Activated T-cell treated with anti-CD3 and anti-CD28 coated beads, Interleukin-2, amount 50 U/mL, for 72 hours (primary cell): Measurements from ENCODE around the gene RNU4-1. TPM values are rescaled to one million over a fixed set of nuclear protein-coding genes. Genes with fewer than 3 reads are reported as not detected.
"Not testable (repeated sequence)": the region's sequence is repeated elsewhere in the genome, so short reads cannot be mapped to it uniquely, and the experiment has no call there.

ENCODE experiments used
- ATAC-seq, 2 donors: fragments of 150-1000 bp; cut with Tn5 transposase; replicated peaks in 1 of 2; 2 replicates each; pipeline ENCODE4 v1.10.0; 2021; ENCODE audit warnings: moderate library complexity in 2 of 2, mild to moderate bottlenecking in 1 of 2
- DNase-seq, 2 donors: peaks; one replicate each; pipeline ENCODE4 v3.0.0; 2021 to 2022; ENCODE audit warnings: mixed read lengths in 1 of 2
- H3K27ac Mint-ChIP-seq: one replicate; pipeline ENCODE4 v1.8.0; 2022; ENCODE audit warnings: mild to moderate bottlenecking, moderate library complexity, mixed read lengths
- H3K27me3 Mint-ChIP-seq: one replicate; pipeline ENCODE4 v1.8.0; 2022; ENCODE audit warnings: low read depth, mixed read lengths
- H3K36me3 Mint-ChIP-seq, 2 donors: one replicate each; pipeline ENCODE4 v1.8.0; 2022; ENCODE audit warnings: mixed read lengths in 2 of 2, mild to moderate bottlenecking in 1 of 2; ENCODE audit not compliant: insufficient read depth in 2 of 2
- H3K4me1 Mint-ChIP-seq: one replicate; pipeline ENCODE4 v1.8.0; 2022; ENCODE audit warnings: low read depth, mixed read lengths
- H3K4me3 Mint-ChIP-seq, 2 donors: one replicate each; pipeline ENCODE4 v1.8.0; 2022; ENCODE audit warnings: mild to moderate bottlenecking in 2 of 2, mixed read lengths in 2 of 2, moderate library complexity in 2 of 2
- H3K9me3 Mint-ChIP-seq, 2 donors: one replicate each; pipeline ENCODE4 v1.8.0; 2022; ENCODE audit warnings: mixed read lengths in 2 of 2
- total RNA-seq, 2 donors: library from RNA; stranded (reverse); gene quantifications; one replicate each; pipeline ENCODE4 v1.2.3, GENCODE V29; 2022

The RNU4-1 gene
- total RNA-seq = 1,000 to 10,000 TPM; 1,839 to 2,627 TPM

DNA sequence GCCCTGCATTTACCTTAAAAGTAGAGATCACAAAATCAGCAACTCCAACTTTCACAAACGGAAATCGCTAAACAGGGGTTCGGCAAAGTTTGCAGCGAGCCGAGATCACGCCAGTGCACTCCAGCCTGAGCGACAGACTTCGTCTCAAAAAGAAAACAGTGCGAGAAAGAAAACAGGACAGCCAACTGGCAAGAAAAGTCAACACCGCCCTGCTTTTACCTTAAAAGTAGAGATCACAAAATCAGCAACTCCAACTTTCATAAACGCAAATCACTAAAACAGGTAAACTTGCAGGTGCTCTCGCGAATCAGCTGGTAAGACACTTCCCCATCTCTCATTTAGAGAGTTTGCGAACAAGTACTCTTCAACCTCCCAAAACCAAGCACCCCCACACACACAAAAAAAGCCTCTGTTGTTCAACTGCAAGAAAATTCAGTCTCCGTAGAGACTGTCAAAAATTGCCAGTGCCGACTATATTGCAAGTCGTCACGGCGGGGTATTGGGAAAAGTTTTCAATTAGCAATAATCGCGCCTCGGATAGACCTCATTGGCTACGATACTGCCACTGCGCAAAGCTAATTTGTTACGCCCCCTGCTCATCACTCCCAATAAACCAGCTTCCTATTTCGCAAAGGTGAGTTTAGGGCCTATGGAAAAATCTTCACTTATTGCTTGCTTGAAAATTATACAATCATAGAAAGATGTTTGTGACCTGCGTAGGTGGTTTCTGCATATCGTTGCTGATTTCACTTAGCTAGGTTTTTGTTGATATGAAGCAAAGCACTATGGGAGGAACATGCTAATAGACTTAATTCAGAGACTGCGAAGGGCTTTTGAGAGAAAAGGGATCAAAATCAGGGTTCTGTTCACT, at the start of gene RNU4-1:
Gene RNU4-1 (minus strand): TSS at position 577 of the 871 bp plus-strand sequence.
- no peak within 1 kb of the TSS for H3K4me3 Mint-ChIP-seq
- no peak within 1 kb of the TSS for H3K27ac Mint-ChIP-seq
- no peaks in the 10 kb centered on the region for H3K36me3 Mint-ChIP-seq
- ATAC-seq (peak; percentile 54 to 59), DNase-seq (peak; percentile 84 to 86)
- H3K27me3 Mint-ChIP-seq = no peaks in the 10 kb centered on the region
- H3K4me1 Mint-ChIP-seq = no peaks in the 10 kb centered on the region
- H3K9me3 Mint-ChIP-seq = no peaks in the 10 kb centered on the region

DNA sequence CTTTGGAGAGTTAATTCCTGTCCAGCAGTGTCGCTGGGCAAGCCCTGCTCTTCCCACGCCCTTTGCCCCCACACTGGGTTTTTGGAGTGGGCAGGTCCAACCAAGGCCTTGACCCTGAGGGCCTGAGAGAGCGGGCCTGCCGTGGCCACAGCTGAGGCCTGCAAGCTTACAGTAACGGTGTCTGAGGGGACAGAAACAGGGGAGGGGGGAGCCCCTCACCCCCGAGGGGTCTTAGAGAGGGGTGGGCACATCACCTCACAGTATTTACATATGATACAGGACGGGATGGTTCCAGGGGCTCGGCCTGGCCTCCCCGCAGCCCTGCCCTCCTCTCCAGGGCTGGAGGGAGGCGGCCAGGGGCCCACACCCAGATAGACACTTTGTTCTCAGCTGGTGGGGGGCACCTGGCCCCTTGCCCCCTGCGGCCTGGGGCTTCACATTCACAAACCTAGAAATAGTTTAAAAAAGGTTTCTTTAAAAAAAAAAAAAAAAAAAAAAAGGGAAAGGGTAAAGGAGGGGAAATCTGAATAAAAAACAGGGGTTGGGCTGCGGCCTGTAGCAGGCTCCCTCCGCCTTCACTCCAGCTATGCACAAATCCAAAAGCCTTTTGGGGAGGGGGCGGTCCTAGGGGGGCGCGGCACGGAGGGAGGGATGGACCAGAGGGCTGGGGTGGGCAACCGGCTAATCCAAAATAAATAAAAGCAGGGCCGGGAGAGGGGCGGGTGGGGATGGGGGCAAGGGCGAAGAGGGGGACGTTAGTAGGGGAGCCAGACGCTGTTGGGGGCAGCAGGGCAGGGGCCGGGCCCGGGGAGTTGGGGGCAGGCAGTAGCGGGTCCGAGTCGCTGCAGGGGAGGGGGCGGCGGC, 49.4 kb upstream of the RNU4-1 start:
- Mint-ChIP-seq H3K4me1 (no peaks in the 10 kb centered on the region), H3K27ac (no peak overlapping the region), H3K4me3 (no peak overlapping the region), H3K27me3 (peaks cover 7% of the 10 kb centered on the region), H3K9me3 (peaks cover 9 to 10% of the 10 kb centered on the region in 2 donors), H3K36me3 (peaks cover 10 to 11% of the 10 kb centered on the region in 2 donors)
- ATAC-seq (no peak), DNase-seq (no peak)

- Mint-ChIP-seq H3K27me3 (peaks cover 7% of the 10 kb centered on the region), H3K4me3 (no peak overlapping the region), H3K36me3 (peaks cover 12 to 20% of the 10 kb centered on the region in 2 donors), H3K27ac (no peak overlapping the region), H3K4me1 (no peaks in the 10 kb centered on the region), H3K9me3 (peaks cover 11 to 18% of the 10 kb centered on the region in 2 donors)
- ATAC-seq (no peak), DNase-seq (no peak)
Measured at GRCh38 chr12:120339256-120339655, 46.2 kb upstream of the RNU4-1 start.

DNA sequence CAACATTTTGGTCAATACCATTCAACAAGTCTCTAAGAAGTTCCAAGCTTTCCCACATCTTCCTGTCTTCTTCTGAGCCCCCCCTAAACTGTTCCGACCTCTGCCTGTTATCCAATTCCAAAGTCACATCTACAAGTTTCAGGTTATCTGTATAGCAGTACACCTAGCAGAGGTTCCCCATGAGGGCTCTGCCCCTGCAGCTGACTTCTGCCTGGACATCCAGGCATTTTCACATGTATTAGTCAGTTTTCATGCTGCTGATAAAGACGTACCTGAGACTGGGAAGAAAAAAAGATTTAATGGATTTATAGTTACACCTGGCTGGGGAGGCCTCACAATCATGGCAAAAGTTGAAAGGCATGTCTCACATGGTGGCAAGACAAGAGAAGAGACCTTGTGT, 44.7 kb upstream of the RNU4-1 start:
- Mint-ChIP-seq H3K36me3 (peaks cover 12 to 20% of the 10 kb centered on the region in 2 donors), H3K27me3 (peaks cover 7% of the 10 kb centered on the region), H3K9me3 (peaks cover 11 to 18% of the 10 kb centered on the region in 2 donors), H3K4me1 (no peaks in the 10 kb centered on the region), H3K27ac (no peak overlapping the region), H3K4me3 (no peak overlapping the region)
- ATAC-seq (no peak), DNase-seq (no peak)

- not testable (repeated sequence) for H3K27me3 Mint-ChIP-seq, ATAC-seq, DNase-seq, H3K4me3 Mint-ChIP-seq, H3K4me1 Mint-ChIP-seq, H3K27ac Mint-ChIP-seq
- H3K9me3 Mint-ChIP-seq = peaks cover 11 to 18% of the 10 kb centered on the region in 2 donors
- peaks cover 12 to 20% of the 10 kb centered on the region in 2 donors for H3K36me3 Mint-ChIP-seq
Measured at GRCh38 chr12:120336392-120336791, 43.4 kb upstream of the RNU4-1 start.

DNA sequence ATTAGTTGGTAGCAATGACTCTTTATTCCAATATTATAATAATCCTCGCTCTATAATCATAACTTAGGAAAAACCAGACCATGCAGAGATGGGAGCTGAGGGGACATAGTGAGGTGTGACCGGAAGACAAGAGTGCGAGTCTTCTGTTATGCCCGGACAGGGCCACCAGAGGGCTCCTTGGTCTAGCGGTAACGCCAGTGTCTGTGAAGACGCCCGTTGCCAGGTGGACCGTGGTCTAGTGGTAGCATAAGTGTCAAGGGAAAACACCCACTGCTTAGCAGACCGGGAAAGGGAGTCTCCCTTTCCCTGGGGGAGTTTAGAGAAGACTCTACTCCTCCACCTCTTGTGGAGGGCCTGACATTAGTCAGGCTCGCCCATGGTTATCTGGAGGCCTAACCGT, 42.4 kb upstream of the RNU4-1 start:
- peak; percentile 50 to 52 for DNase-seq
- peaks cover 12 to 20% of the 10 kb centered on the region in 2 donors for H3K36me3 Mint-ChIP-seq
- not testable (repeated sequence) for H3K27me3 Mint-ChIP-seq, H3K27ac Mint-ChIP-seq, ATAC-seq, H3K4me1 Mint-ChIP-seq, H3K4me3 Mint-ChIP-seq
- H3K9me3 Mint-ChIP-seq = peaks cover 11 to 18% of the 10 kb centered on the region in 2 donors

- Mint-ChIP-seq H3K36me3 (peaks cover 3 to 10% of the 10 kb centered on the region in 2 donors), H3K9me3 (peaks cover 2 to 9% of the 10 kb centered on the region in 2 donors), H3K27me3 (no peaks in the 10 kb centered on the region), H3K4me1 (no peaks in the 10 kb centered on the region), H3K4me3 (no peak overlapping the region), H3K27ac (no peak overlapping the region)
- ATAC-seq (no peak), DNase-seq (no peak)
Measured at GRCh38 chr12:120332523-120332922, 39.5 kb upstream of the RNU4-1 start.

- no peaks in the 10 kb centered on the region for H3K4me1 Mint-ChIP-seq
- no peak for ATAC-seq
- H3K27me3 Mint-ChIP-seq = no peaks in the 10 kb centered on the region
- H3K4me3 Mint-ChIP-seq = no peak overlapping the region
- DNase-seq = no peak
- peaks cover 1 to 8% of the 10 kb centered on the region in 2 donors for H3K36me3 Mint-ChIP-seq
- H3K27ac Mint-ChIP-seq = no peak overlapping the region
- peaks cover 2 to 7% of the 10 kb centered on the region in 2 donors for H3K9me3 Mint-ChIP-seq
Measured at GRCh38 chr12:120332041-120332440, 39.0 kb upstream of the RNU4-1 start.

DNA sequence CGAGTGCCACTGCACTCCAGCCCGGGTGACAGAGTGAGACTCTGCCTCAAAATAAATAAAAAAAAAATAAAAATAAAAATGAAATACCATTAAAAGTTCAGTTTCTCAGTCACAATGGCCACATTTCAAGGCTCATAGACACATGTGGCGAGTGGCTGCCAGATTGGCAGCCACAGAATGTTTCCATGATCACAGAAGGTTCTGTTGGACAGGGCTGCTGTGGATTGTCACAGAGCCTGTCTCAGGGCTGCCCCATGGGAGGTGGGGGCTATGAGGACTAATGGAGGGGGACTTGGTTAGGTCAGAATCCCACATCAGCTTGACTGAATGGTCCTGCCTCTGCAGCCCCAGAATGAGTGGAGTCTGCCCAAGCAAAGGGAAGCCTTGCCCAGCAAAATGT, 38.4 kb upstream of the RNU4-1 start:
- H3K36me3 Mint-ChIP-seq = peaks cover 1 to 5% of the 10 kb centered on the region in 2 donors
- peaks cover 2 to 4% of the 10 kb centered on the region in 2 donors for H3K9me3 Mint-ChIP-seq
- DNase-seq (no peak), ATAC-seq (no peak)
- H3K27ac Mint-ChIP-seq = no peak overlapping the region
- no peak overlapping the region for H3K4me3 Mint-ChIP-seq
- no peaks in the 10 kb centered on the region for H3K27me3 Mint-ChIP-seq
- peaks cover under 1% of the 10 kb centered on the region for H3K4me1 Mint-ChIP-seq

GRCh38 chr12:120328228-120328627, 35.2 kb upstream of the RNU4-1 start:
- no peak overlapping the region for H3K27ac Mint-ChIP-seq
- no peaks in the 10 kb centered on the region for H3K27me3 Mint-ChIP-seq
- ATAC-seq (no peak), DNase-seq (no peak)
- peaks cover 13% of the 10 kb centered on the region for H3K4me1 Mint-ChIP-seq
- no peak overlapping the region for H3K4me3 Mint-ChIP-seq
- H3K36me3 Mint-ChIP-seq = no peaks in the 10 kb centered on the region
- H3K9me3 Mint-ChIP-seq = no peaks in the 10 kb centered on the region

- DNase-seq = no peak
- no peaks in the 10 kb centered on the region for H3K9me3 Mint-ChIP-seq
- H3K36me3 Mint-ChIP-seq = no peaks in the 10 kb centered on the region
- no peaks in the 10 kb centered on the region for H3K27me3 Mint-ChIP-seq
- no peak within 1 kb of the TSS for H3K27ac Mint-ChIP-seq
- peaks cover 13% of the 10 kb centered on the region for H3K4me1 Mint-ChIP-seq
- H3K4me3 Mint-ChIP-seq = no peak within 1 kb of the TSS
- ATAC-seq = no peak
Measured at GRCh38 chr12:120327593-120327992, 34.6 kb upstream of the RNU4-1 start, which contains the start of gene PLA2G1B. TSS of gene PLA2G1B (minus strand) at chr12:120327779. CDS start at chr12:120327753, 26 bp downstream.

- Mint-ChIP-seq H3K36me3 (no peaks in the 10 kb centered on the region), H3K27me3 (no peaks in the 10 kb centered on the region), H3K4me1 (peaks cover 13% of the 10 kb centered on the region), H3K9me3 (no peaks in the 10 kb centered on the region), H3K4me3 (peak overlapping the region; percentile 87 to 92), H3K27ac (no peak overlapping the region)
- ATAC-seq (no peak), DNase-seq (no peak)
Measured at GRCh38 chr12:120324841-120325417, 31.9 kb upstream of the RNU4-1 start.

DNA sequence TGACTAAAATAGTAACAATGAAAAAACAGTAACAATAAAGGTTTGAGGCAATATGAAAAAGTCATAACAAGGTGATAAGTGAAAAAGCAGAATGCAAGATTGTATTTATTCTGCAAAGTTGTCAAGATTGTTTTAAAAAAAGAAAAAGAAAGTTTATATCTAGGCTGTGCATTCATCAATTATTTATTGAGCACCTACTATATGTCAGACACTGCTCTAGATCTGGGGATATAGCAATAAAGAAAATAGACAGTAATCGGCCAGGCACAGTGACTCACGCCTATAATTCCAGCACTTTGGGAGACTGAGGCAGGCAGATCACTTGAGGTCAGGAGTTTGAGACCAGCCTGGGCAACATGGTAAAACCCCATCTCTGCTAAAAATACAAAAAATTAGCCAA, 30.7 kb upstream of the RNU4-1 start:
- Mint-ChIP-seq H3K27me3 (no peaks in the 10 kb centered on the region), H3K4me1 (peaks cover 13% of the 10 kb centered on the region), H3K4me3 (no peak overlapping the region), H3K9me3 (no peaks in the 10 kb centered on the region), H3K27ac (no peak overlapping the region), H3K36me3 (no peaks in the 10 kb centered on the region)
- DNase-seq = no peak
- no peak for ATAC-seq
